Endothelial cell (in vitro differentiated cells): ENCODE measurements around the gene C14orf119. TPM values are rescaled to one million over a fixed set of nuclear protein-coding genes. Genes with fewer than 3 reads are reported as not detected.
"Not testable (repeated sequence)": the region's sequence is repeated elsewhere in the genome, so short reads cannot be mapped to it uniquely, and the experiment has no call there.

Source experiments
- DNase-seq: peaks from one replicate; pipeline ENCODE4 v3.0.0; 2021; ENCODE audit warnings: low spot score
- H3K27ac Mint-ChIP-seq: one replicate; pipeline ENCODE4 v1.8.0; 2021; ENCODE audit warnings: mixed read lengths, inconsistent platforms; ENCODE audit not compliant: unreplicated experiment
- H3K27me3 Mint-ChIP-seq: one replicate; pipeline ENCODE4 v1.8.0; 2021; ENCODE audit warnings: mild to moderate bottlenecking, moderate library complexity, mixed read lengths, inconsistent platforms; ENCODE audit not compliant: unreplicated experiment
- H3K36me3 Mint-ChIP-seq: one replicate; pipeline ENCODE4 v1.8.0; 2021; ENCODE audit warnings: mild to moderate bottlenecking, low read depth, mixed read lengths, inconsistent platforms; ENCODE audit not compliant: unreplicated experiment
- H3K4me1 Mint-ChIP-seq: one replicate; pipeline ENCODE4 v1.8.0; 2021; ENCODE audit warnings: mild to moderate bottlenecking, mixed read lengths, inconsistent platforms; ENCODE audit not compliant: unreplicated experiment
- H3K4me3 Mint-ChIP-seq: one replicate; pipeline ENCODE4 v1.8.0; 2021; ENCODE audit warnings: mild to moderate bottlenecking, mixed read lengths, inconsistent platforms; ENCODE audit not compliant: unreplicated experiment
- H3K9me3 Mint-ChIP-seq: one replicate; pipeline ENCODE4 v1.8.0; 2021; ENCODE audit warnings: mixed read lengths, inconsistent platforms; ENCODE audit not compliant: unreplicated experiment
- total RNA-seq: library from RNA; stranded (reverse); fragmentation: NEBNext Ultra II Directional; extraction: Animal tissue kit (Norgen Biotek cat#: 25700); gene quantifications from one replicate; pipeline ENCODE4 v1.2.1, GENCODE V29; 2021; ENCODE audit not compliant: unreplicated experiment
- TF ChIP-seq, protein P1 (sequence below): fragments of 200-600 bp; sonication (generic); IDR thresholded peaks from one replicate; pipeline ENCODE4 v1.5.0; 2021; ENCODE audit warnings: antibody characterized with exemption; ENCODE audit not compliant: unreplicated experiment

The C14orf119 gene
- total RNA-seq, 1 donor from 2014 or later = 55.2 TPM

DNA sequence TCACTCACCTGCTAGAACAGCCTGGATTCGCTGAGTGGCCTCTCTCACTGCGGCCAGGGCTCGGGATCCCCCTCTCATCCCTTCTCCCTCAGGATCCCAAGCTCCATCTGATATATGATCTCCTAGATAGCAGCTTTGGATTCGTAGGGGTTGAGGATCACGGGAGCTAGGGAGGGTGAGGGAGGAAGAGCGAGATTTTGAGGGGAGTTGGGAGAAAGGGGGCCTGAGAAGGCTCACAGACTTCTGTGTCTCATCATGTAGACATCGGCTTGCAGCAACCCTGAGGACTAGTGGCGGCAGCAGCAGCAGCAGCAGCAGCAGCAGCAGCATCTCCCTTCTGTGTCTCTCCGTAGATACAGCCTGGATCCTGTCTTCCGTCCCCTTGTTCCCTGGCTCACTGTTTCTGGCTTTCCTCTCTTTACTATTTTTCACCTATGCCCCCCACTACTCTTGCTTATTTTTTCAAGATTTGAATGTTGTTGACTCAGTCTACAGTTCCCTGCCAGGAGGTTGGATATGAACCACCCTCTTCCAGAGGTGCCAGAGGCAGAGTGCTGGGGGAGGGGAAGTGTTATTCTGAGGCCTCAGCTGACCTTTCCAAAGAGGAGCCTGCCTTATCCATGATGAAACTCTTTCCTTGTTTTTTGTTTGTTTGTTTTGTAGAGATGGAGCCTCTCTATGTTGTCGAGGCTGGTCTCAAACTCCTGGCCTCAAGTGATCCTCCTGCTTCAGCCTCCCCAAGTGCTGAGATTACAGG lies 9.5 kb downstream of the C14orf119 start, which contains the start of gene CIROP:
TSS of gene CIROP (minus strand) at position 399 of the 757 bp plus-strand sequence. CDS start at position 330, 69 bp downstream.
- Mint-ChIP-seq H3K27me3 (peaks cover 10% of the 10 kb centered on the region), H3K27ac (peak within 1 kb of the TSS; percentile 45), H3K4me3 (peak within 1 kb of the TSS; percentile 70), H3K36me3 (peaks cover 8% of the 10 kb centered on the region), H3K4me1 (peaks cover 35% of the 10 kb centered on the region), H3K9me3 (no peaks in the 10 kb centered on the region)
- DNase-seq = no peak
- TF ChIP-seq, protein P1, sequence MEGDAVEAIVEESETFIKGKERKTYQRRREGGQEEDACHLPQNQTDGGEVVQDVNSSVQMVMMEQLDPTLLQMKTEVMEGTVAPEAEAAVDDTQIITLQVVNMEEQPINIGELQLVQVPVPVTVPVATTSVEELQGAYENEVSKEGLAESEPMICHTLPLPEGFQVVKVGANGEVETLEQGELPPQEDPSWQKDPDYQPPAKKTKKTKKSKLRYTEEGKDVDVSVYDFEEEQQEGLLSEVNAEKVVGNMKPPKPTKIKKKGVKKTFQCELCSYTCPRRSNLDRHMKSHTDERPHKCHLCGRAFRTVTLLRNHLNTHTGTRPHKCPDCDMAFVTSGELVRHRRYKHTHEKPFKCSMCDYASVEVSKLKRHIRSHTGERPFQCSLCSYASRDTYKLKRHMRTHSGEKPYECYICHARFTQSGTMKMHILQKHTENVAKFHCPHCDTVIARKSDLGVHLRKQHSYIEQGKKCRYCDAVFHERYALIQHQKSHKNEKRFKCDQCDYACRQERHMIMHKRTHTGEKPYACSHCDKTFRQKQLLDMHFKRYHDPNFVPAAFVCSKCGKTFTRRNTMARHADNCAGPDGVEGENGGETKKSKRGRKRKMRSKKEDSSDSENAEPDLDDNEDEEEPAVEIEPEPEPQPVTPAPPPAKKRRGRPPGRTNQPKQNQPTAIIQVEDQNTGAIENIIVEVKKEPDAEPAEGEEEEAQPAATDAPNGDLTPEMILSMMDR = no peak

DNA sequence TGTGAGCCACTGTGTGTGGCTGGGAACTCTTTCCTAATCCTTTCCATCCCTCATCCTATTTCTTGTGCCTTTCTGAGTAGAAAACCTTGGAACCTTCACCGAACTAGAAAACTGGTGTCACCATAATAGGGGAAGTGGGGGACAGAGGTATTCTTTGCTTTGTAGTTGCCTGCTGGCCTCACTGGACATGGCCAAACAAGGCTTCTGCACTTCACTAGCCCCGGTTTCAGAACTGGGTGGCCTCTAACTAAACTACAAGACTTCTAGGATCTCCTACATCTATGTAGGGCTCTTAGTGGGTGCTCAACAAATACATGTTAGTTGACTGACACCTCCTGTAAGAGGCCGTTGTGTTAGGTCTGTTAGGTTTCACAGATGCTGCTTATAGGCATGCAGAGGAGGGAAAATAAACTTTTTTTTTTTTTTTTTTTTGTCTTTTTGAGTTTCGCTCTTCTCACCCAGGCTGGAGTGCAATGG lies 10.1 kb downstream of the C14orf119 start:
- Mint-ChIP-seq H3K9me3 (no peaks in the 10 kb centered on the region), H3K4me1 (peaks cover 35% of the 10 kb centered on the region), H3K4me3 (no peak overlapping the region), H3K36me3 (peaks cover 8% of the 10 kb centered on the region), H3K27ac (peak overlapping the region; percentile 45), H3K27me3 (peaks cover 10% of the 10 kb centered on the region)
- TF ChIP-seq, protein P1 = no peak
- no peak for DNase-seq

DNA sequence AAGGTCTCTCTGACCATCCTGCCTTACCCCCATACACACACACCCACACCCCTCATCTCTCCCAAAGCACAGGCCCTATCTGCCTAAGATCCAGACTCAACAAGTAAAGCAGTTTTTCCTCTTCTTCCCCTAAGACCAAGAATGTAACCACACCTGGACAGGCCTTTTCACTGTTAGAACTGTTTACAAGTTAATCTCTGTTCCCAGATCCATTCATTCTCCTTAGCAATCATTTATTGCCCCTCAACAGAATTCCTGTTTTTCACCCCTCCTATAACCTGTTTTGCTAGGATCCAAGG lies 11.4 kb downstream of the C14orf119 start:
- no peak overlapping the region for H3K4me3 Mint-ChIP-seq
- peaks cover 4% of the 10 kb centered on the region for H3K36me3 Mint-ChIP-seq
- TF ChIP-seq, protein P1 = no peak
- H3K27ac Mint-ChIP-seq = peak overlapping the region; percentile 75
- peaks cover 10% of the 10 kb centered on the region for H3K27me3 Mint-ChIP-seq
- DNase-seq = no peak
- H3K4me1 Mint-ChIP-seq = peaks cover 28% of the 10 kb centered on the region
- no peaks in the 10 kb centered on the region for H3K9me3 Mint-ChIP-seq

DNA sequence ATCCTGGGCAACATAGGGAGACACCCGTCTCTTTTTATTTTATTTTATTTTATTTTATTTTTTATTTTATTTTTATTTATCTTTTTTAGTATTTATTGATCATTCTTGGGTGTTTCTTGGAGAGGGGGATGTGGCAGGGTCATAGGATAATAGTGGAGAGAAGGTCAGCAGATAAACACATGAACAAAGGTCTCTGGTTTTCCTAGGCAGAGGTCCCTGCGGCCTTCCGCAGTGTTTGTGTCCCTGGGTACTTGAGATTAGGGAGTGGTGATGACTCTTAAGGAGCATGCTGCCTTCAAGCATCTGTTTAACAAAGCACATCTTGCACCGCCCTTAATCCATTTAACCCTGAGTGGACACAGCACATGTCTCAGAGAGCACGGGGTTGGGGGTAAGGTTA lies 12.3 kb downstream of the C14orf119 start:
- H3K4me3 Mint-ChIP-seq, H3K27ac Mint-ChIP-seq, H3K9me3 Mint-ChIP-seq, H3K27me3 Mint-ChIP-seq, H3K36me3 Mint-ChIP-seq, DNase-seq: not testable (repeated sequence)
- peaks cover 26% of the 10 kb centered on the region for H3K4me1 Mint-ChIP-seq

DNA sequence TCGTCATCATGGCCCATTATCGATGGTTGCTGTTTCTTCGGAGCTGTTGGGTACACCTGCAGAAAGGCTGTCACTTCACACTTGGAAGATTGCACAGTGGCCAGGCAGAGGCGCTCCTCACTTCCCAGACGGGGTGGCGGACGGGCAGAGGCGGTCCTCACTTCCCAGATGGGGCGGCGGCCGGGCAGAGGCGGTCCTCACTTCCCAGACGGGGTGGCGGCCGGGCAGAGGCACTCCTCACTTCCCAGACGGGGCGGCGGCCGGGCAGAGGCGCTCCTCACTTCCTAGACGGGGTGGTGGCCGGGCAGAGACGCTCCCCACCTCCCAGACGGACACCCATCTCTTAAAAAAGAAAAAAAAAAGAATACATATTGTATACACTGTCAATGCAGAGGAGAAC lies 12.9 kb downstream of the C14orf119 start:
- not testable (repeated sequence) for H3K4me3 Mint-ChIP-seq, DNase-seq, H3K9me3 Mint-ChIP-seq, H3K36me3 Mint-ChIP-seq, H3K27ac Mint-ChIP-seq, H3K27me3 Mint-ChIP-seq
- H3K4me1 Mint-ChIP-seq = peaks cover 26% of the 10 kb centered on the region

DNA sequence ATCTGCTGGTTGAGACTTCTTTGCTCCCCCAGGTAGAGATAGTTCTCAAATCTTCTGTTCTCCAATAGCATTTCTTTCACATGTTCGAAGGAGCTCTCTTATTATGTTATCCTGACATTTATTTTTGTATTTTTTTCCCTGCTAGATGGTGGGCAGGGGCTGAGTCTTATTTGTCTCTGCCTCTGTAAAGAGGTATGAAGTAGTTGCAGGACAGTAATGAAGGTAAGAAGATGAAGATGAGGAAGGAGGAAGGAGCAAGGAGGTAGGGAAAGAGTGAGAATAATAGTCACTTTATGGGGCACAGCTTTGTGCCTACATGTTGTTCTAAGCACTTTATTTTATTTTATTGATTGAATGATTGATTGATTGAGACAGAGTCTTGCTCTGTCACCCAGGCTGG lies 14.5 kb downstream of the C14orf119 start:
- no peak for DNase-seq
- H3K4me1 Mint-ChIP-seq = peaks cover 20% of the 10 kb centered on the region
- H3K4me3 Mint-ChIP-seq = no peak overlapping the region
- H3K36me3 Mint-ChIP-seq = peaks cover 7% of the 10 kb centered on the region
- no peaks in the 10 kb centered on the region for H3K9me3 Mint-ChIP-seq
- H3K27me3 Mint-ChIP-seq = peaks cover 4% of the 10 kb centered on the region
- TF ChIP-seq, protein P1 = no peak
- no peak overlapping the region for H3K27ac Mint-ChIP-seq
